ENCODE results near the gene COMMD8. TPM values are rescaled to one million over a fixed set of nuclear protein-coding genes. Genes with fewer than 3 reads are reported as not detected.

The COMMD8 gene
- total and polyA plus RNA-seq, 10 of the 15 experiments (the other 5 are each of a cell fraction or from before 2014, with no cell fraction given) = 27.6 to 156 (median 48.4) TPM

DNA sequence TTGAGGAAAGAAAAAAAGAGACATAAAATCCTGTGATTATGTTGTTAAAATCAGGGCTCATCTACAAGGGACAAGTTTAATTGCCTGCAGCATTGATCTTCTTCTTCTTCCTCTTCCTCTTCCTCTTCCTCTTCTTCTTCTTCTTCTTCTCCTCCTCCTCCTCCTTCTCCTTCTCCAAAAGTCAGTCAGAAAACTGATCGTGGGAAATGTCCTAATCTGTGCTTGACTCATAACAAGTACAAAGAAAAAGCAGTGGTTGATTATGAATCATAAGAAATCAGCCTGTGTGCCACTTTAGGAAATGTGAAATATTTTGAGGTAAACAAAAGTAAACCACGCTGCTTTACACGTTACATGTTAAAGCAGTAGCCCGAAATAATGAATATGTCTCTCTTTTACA is 18.8 kb upstream of the COMMD8 start:
- H3K27me3 ChIP-seq (replicated peaks in 1 of 2; ENCODE audit: control insufficient read depth in 2 of 2, insufficient read depth in 2 of 2, low read length in 1 of 2) = no peaks in the 10 kb centered on the region
- no peak overlapping the region for H3K4me2 ChIP-seq (ENCODE audit: control insufficient read depth, insufficient read depth)
- POLR2A ChIA-PET = interaction anchor here (0.7 to 5.3 kb wide), 6 partner anchors 12 to 107 kb away, joined by 3 to 36 read pairs (median 4); partner anchors contain the start of gene COMMD8
- H3K4me3 ChIP-seq = no peak overlapping the region
- no peak overlapping the region for H3K27ac ChIP-seq (ENCODE audit: control insufficient read depth, insufficient read depth)
- ATAC-seq (no peak), DNase-seq (ENCODE audit: low read depth, low spot score) (no peak), FAIRE-seq (no peak)
- peaks cover 17% of the 10 kb centered on the region for H3K4me1 ChIP-seq (ENCODE audit: control insufficient read depth, insufficient read depth, low read length)
- no peaks in the 10 kb centered on the region for H3K9me3 ChIP-seq (replicated peaks; ENCODE audit: control insufficient read depth, insufficient read depth, low read length)
- peak overlapping the region; percentile 2 for H2AFZ ChIP-seq (ENCODE audit: control insufficient read depth, low read depth, low read length)
- no TSS peak for BruUV-seq (replicated peaks)
- CTCF ChIA-PET = interaction anchor here (0.5 to 5.2 kb wide), 10 partner anchors 8 to 357 kb away, joined by 3 to 79 read pairs (median 4); partner anchors contain the start of gene COMMD8
- SMC1A ChIA-PET (ENCODE audit: uncharacterized antibody, unreplicated experiment) = interaction anchor here (0.6 to 6.7 kb wide), 13 partner anchors 10 to 99 kb away, joined by 3 to 126 read pairs (median 17); partner anchors contain the start of gene COMMD8
- WGBS (ENCODE audit: insufficient coverage, insufficient replicate concordance, low lambda C conversion rate, missing lambda C conversion rate) = 1% methylated on average over 4 of the region's 4 CpGs
- intact Hi-C loops (cut with micrococcal nuclease; ENCODE audit: unreplicated experiment) = loop anchor here (5.0 kb wide), 1 partner anchor 90 kb away; no protein-coding TSS in a partner anchor
- H3K9ac ChIP-seq (ENCODE audit: control insufficient read depth, insufficient read depth, low read length) = no peak overlapping the region
- no peaks in the 10 kb centered on the region for H3K36me3 ChIP-seq (ENCODE audit: control insufficient read depth in 2 of 2, insufficient read depth in 2 of 2, low read length in 1 of 2)
- H4K20me1 ChIP-seq (ENCODE audit: control insufficient read depth, insufficient read depth) = no peaks in the 10 kb centered on the region
- in situ Hi-C loops (cut with MboI) = no loop called here
- RAD21 ChIA-PET (ENCODE audit: unreplicated experiment) = interaction anchor here (1.9 to 5.4 kb wide), 5 partner anchors 11 to 360 kb away, joined by 7 to 84 read pairs (median 11); partner anchors contain the start of gene COMMD8
- H3K79me2 ChIP-seq (ENCODE audit: control insufficient read depth, insufficient read depth, low read length) = peaks cover 12% of the 10 kb centered on the region
- TF ChIP-seq, protein P1, sequence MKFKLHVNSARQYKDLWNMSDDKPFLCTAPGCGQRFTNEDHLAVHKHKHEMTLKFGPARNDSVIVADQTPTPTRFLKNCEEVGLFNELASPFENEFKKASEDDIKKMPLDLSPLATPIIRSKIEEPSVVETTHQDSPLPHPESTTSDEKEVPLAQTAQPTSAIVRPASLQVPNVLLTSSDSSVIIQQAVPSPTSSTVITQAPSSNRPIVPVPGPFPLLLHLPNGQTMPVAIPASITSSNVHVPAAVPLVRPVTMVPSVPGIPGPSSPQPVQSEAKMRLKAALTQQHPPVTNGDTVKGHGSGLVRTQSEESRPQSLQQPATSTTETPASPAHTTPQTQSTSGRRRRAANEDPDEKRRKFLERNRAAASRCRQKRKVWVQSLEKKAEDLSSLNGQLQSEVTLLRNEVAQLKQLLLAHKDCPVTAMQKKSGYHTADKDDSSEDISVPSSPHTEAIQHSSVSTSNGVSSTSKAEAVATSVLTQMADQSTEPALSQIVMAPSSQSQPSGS (IDR thresholded peaks at IDR 0.05; ENCODE audit: low read length) = 0 out of 2 replicates have a peak, but pooled peaks have one; percentile 24
- TF ChIP-seq KLF5 (IDR thresholded peaks at IDR 0.05; ENCODE audit: partially characterized antibody) (no peak), PKNOX1 (IDR thresholded peaks at IDR 0.05) (no peak), IRF5 (IDR thresholded peaks at IDR 0.05; ENCODE audit: borderline replicate concordance) (no peak), MEF2B (IDR thresholded peaks at IDR 0.05; ENCODE audit: partially characterized antibody, poor library complexity, severe bottlenecking) (no peak), RFX5 (IDR thresholded peaks at IDR 0.05; ENCODE audit: low read depth, low read length) (no peak), BACH1 (IDR thresholded peaks at IDR 0.05; ENCODE audit: borderline replicate concordance) (no peak), YBX1 (IDR thresholded peaks at IDR 0.05) (no peak), IKZF2 (IDR thresholded peaks at IDR 0.05) (peak in 1 of 2 experiments; percentile 54; a peak in 1 of 4 replicates), RUNX3 (IDR thresholded peaks at IDR 0.05; ENCODE audit: low read length) (peak; percentile 36; the same call in 1 of the 2 replicates), CUX1 (IDR thresholded peaks at IDR 0.05; ENCODE audit: insufficient replicate concordance, low read depth, low read length) (no peak), GABPA (IDR thresholded peaks at IDR 0.05; ENCODE audit: low read depth) (no peak), SREBF2 (IDR thresholded peaks at IDR 0.05; ENCODE audit: low read length) (no peak), JUNB (IDR thresholded peaks at IDR 0.05) (peak; percentile 40; the same call in 1 of the 2 replicates), POLR2AphosphoS5 (IDR thresholded peaks at IDR 0.05; ENCODE audit: low read length) (no peak), IRF4 (IDR thresholded peaks at IDR 0.05; ENCODE audit: low read depth, low read length) (no peak)
